Stimulated activated CD4-positive, alpha-beta T cell treated with anti-CD3 and anti-CD28 coated beads, TNF-alpha, amount 100 ng/mL, for 1 hour (primary cell): ENCODE data around the gene SEZ6L.

Source experiments
- DNase-seq, 3 donors: peaks; one replicate each; pipeline ENCODE4 v3.0.0-alpha.2; 2020; ENCODE audit warnings: low read depth in 3 of 3, low spot score in 1 of 3

The SEZ6L gene

DNA sequence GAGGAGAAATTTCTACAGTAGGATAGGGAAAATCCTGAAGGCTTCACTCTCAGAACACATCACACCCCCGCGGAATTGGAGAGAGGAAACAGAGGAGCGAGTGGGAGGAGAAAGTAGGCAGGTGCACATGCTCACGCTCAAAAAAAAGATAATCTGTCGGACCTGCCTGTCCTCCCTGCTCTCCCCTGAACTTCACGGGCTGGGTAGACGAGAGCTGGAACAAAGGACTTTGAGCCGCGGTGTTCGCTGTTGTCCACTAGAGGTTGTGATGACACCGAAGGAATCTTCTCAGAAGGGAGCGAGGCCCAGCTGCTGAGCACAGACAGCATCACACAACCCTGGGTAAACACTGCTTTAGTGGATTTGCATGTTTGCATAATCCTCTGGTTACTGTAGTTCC lies 5.0 kb downstream of the SEZ6L start:
- no peak for DNase-seq

GRCh38 chr22:26182723-26183122 lies 13.5 kb downstream of the SEZ6L start:
- no peak for DNase-seq

DNA sequence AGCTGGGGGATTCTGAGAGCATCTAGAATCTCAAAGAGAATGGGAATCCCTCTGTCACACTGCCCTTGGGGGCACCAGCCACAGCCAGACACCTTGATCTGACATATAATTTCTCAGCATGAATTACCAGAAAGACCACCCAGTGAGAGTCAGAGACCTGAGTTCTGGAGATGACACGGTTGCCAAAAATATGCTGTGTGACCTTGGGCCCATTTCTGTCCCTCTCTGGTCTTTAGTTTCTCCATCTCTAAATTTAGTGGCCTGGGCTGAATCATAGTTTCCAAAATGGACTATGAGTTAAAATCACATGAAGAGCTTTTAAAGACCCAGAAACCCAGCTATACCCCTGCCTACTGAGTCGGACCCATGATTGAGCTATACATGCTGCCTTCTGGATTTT lies 15.9 kb downstream of the SEZ6L start:
- no peak for DNase-seq

GRCh38 chr22:26188341-26188740 lies 19.1 kb downstream of the SEZ6L start:
- DNase-seq = no peak

- DNase-seq = no peak
Measured at GRCh38 chr22:26194313-26194712, 25.1 kb downstream of the SEZ6L start.

GRCh38 chr22:26194877-26195276 lies 25.6 kb downstream of the SEZ6L start:
- no peak for DNase-seq

DNA sequence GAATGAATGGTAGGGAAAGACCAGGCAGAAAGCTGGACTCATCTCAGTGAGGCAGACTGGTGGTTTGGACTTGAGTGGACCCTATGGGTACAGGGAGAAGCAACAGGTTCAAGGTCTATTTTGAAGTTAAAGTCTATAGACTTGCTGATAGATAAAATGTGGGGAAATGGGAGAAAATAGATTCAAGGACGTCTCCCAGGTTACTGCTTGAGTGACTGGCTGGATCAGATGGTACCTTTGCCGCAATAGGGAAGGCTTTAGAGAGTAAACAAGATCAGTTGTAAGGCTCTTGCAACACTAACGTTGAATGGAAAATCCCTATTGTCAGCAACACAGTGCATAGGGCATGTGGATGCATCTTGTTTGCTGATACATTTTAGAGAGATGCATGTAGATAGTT lies 27.4 kb downstream of the SEZ6L start:
- no peak for DNase-seq

DNA sequence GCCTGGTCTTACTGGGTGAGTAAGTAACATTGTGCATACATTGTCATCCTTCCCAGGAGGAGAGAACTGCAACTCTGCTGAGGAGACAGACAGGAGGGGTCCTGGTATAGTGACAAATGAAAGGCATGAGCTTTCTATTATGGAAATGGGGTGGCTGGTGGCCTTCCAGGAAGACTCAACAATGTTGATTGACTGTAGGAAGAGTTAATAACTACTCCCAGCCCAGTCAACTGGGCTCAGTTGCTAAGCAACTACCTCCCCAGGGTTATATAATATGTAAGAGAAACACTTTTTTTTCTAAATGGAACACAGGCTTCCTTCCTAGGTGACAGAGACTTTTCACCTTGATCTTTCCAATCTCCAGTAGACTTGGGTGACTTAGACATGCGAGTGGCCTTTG lies 28.2 kb downstream of the SEZ6L start:
- DNase-seq = no peak

DNA sequence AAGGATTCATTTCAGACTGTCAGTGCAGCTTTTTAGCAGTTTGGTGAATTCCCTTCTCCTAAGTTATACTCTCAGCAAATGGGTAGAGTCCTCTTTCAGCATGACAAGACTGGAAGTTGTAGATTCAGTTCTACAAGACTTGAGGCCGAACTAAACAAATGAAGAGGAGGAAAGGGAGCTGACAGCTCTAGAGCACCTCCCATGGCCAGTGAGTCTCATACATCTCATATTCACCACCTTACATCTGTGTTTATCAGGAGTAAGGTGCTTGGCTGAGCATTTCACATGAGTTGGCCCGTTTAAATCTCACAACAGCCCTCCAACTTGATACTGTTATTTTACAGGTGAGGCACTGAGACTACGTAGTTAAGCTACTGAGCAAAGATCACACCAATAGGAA lies 30.4 kb downstream of the SEZ6L start:
- DNase-seq = no peak

DNA sequence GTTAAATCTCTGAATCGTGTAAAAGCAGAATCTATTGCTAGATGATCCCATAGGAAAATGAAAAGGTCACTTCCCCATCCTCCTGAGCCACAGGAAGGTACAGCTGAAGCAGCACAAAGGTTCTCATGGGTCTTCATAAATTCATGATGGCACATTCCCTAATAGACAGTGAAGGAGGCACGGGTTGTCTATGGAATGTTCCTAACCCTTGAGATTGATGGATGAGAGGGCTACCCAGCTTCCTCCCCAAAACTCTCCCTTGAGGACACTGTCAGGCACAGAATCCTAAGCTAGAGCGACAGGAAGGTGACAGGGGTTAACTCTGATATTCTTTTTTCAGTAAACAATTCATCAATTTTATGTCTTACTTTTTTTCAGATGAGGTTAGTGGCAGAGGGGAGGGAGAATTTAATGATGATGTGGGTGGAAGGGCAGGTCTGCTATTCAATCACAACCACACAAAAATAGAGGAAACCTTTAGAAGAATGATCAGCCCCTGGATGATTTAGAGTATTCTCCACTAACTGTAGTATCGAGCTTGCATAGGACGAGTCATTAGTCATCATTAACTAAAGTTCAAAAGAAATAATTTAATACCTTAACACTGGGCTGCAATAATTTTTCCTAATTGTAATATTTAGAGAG lies 33.1 kb downstream of the SEZ6L start:
- no peak for DNase-seq

GRCh38 chr22:26205494-26205893 lies 36.2 kb downstream of the SEZ6L start:
- no peak for DNase-seq

DNA sequence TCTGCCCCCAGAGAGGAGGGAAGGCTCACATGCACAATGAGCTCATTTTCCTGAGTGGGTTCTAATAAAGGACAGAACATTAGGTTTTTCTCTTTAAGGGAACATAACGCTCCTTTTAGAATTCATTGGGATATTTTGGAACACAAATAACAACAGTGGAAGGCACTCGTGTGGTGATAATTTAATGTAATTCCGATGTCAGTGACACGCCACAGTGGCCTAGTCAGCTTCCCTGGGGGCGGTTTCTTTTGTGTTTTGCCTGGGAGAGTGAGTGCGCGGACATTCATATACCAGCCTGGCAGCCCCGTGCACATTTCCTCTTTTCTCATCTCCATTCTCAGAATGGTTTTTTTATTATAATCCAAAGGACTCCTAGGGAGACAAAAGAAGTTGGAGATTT lies 41.1 kb downstream of the SEZ6L start:
- DNase-seq = no peak

GRCh38 chr22:26213826-26214225 lies 44.6 kb downstream of the SEZ6L start:
- no peak for DNase-seq

DNA sequence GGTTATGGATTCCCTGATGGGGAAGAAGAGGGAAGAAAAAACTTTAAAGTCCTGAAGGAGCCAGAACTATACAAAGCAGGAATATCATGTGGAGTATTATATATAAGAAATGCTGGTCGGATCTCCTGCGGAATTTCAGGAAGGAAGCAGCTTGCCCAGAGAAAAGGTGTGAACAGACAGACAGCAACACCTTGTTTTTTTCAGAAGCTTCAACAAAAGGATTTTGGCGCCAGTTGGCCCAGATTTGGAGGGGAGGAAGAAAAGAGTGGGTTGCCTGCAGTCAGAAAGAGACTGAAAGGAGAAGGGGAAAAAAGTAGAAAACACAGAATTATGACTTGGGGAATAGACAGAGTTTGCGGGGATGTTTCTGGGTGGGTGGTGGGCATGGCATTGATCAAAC lies 45.2 kb downstream of the SEZ6L start:
- no peak for DNase-seq

GRCh38 chr22:26215736-26216135 lies 46.5 kb downstream of the SEZ6L start:
- DNase-seq = no peak

DNA sequence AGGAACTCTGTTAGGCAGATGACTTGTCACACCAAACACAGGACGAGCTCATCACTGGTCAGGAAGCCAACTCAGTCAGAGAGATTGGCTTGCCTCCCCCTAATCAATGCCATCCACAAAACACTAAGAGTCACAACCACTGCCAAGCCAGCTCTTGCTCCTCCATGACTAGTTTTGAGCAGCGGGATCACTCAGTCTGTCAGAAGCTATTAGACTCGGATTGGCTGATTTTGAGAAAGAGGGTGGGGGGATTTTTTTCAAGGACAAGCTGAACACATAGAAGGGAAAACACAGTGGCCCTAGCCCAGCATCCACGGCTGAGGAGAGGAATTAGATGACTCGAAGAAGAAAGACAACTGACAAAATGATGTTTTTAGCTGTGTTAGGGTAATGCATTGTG lies 55.9 kb downstream of the SEZ6L start:
- DNase-seq = no peak

DNA sequence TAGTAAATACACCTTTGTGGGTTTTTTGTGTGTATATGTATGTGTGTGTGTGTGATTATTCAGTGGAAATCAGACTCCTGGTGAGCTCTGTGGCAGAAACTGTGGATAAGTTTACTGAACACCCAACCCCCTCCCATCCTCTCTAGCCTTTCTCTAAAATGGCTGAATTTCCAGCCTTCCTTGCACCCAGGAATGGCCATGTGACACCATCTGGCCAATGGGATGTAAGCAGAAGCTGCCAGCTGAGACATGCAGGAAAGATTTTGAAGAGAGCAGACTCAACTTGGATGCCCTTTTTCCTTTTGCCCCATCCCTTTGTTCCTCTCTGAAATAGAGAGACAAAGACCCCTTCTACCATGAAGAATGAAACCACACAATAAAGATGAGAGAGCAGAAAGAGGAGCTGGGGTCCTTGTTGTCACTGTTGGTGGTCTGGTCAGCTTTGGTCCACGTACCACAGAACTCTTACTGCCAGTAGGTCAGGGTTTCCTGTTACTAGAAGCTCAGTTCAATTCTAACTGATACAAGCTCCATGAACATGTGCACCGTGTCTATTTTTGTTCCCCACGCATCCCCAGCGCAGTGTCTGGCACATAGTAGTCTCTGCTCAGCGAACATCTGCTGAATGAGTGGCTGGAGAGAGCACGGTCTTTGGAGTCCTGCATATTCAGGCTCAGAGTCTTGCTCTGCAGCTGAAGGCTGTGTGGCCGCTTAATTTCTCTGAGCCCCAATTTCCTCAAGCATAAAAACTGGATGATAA lies 57.5 kb downstream of the SEZ6L start:
- DNase-seq = no peak

GRCh38 chr22:26229910-26230309 lies 60.6 kb downstream of the SEZ6L start:
- DNase-seq = no peak

- DNase-seq = no peak
Measured at GRCh38 chr22:26234296-26234695, 65.0 kb downstream of the SEZ6L start.

DNA sequence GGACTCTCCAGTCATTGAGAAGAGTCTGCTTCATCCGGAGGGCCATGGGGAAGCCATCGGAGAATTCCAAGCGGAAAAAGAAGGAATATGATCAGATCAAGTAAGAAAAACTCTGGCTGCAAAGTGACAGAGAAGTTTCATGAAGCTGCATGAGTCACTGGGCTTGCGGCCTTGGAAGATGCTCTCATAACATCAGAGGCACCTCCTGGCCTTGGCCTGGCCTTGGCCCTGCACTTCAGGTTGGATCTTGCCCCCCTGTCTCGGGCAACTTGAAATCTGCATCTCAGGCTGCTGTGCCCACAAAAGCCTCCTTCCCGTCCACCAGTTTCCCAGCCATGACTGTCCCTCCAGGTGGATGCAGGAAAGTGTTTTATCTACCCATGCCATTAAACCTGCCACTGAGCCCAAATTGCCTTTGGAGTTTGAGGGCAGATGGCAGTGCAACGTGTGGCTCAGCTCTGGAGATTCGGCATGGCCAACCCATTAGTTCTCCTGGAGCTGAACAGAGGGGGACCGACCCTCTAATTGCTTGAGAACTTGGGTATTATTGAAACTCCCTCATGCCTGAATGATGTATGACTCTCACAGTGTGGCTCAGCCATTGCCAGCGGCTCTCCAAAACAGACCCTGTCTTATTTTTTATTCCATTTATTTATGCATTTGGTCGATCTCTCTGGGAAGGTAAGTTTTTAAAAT lies 66.7 kb downstream of the SEZ6L start:
- no peak for DNase-seq

- no peak for DNase-seq
Measured at GRCh38 chr22:26236991-26237390, 67.7 kb downstream of the SEZ6L start.

DNA sequence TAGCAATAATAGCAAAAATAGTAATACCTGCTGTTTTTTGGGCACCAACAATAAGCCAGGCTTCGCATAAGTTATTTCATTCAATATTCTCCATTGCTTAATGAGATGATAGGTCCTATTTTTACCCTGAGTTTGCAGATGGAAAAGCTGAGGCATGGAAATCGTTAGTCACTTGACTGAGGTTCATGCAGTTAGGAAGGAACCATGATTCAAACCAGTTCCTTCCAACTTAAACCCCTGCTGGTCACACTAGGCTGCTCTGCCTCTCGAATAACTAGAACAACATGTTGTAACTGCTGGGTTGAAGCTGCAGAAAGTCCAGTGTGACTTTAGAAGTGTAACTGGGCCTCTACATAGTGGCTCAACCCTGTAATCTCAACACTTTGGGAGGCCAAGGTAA lies 69.3 kb downstream of the SEZ6L start:
- DNase-seq = no peak
